Adrenal gland (tissue), 5 donors: ENCODE data around the gene ARHGAP21.

Source experiments
- CTCF ChIP-seq, 6 experiments: fragments of 450-650 bp in 4 of 6; fragments of 200-600 bp in 2 of 6; sonication (generic) in 1 of 6; IDR thresholded peaks; 1 replicate in 5 of 6; 2 replicates in 1 of 6; pipeline versions ENCODE4 v1.5.1 to v1.8.0; 2016 to 2021; ENCODE audit warnings: antibody characterized with exemption in 6 of 6, mild to moderate bottlenecking in 2 of 6, moderate library complexity in 1 of 6
- POLR2A ChIP-seq, 2 donors: fragments of 450-650 bp; IDR thresholded peaks; one replicate each; pipeline ENCODE4 v1.6.1; 2017; ENCODE audit warnings: antibody characterized with exemption in 2 of 2, mild to moderate bottlenecking in 2 of 2, moderate library complexity in 1 of 2
- donor health status: DM: no; HTN: no; CAD: no.

- TF ChIP-seq CTCF (IDR thresholded peaks at IDR 0.05) (no peak), POLR2A (IDR thresholded peaks at IDR 0.05) (no peak)
These were observed 132.8 kb downstream of the ARHGAP21 start for GRCh38 chr10:24590697-24591457.
